RWPE2 (cell line): ENCODE data around the gene MTR.
A peak's percentile ranks its signal among the peaks of the same experiment; 100 is the strongest.

Experiments
- ATAC-seq: fragments of 200-7000 bp; cut with Tn5 transposase; 3 replicates; pipeline ENCODE4 v1.9.1; 2021; ENCODE audit warnings: low read depth
- DNase-seq: peaks from one replicate; pipeline ENCODE4 v3.0.0-alpha.2; 2020; ENCODE audit warnings: low spot score
- H3K27ac ChIP-seq: fragments of 450-650 bp; 2 replicates; pipeline ENCODE4 v1.5.1; 2017; ENCODE audit warnings: mild to moderate bottlenecking; ENCODE audit not compliant: poor library complexity, severe bottlenecking
- H3K27me3 ChIP-seq: fragments of 250-450 bp; sonication (Bioruptor Pico); 2 replicates; pipeline ENCODE4 v1.5.1; 2021; ENCODE audit warnings: mild to moderate bottlenecking, moderate library complexity; ENCODE audit not compliant: insufficient read depth, poor library complexity, severe bottlenecking
- H3K36me3 ChIP-seq: fragments of 250-450 bp; sonication (Bioruptor Pico); 2 replicates; pipeline ENCODE4 v1.5.1; 2020; ENCODE audit warnings: low read depth, mild to moderate bottlenecking, moderate library complexity
- H3K4me1 ChIP-seq: fragments of 250-450 bp; sonication (Bioruptor Pico); 2 replicates; pipeline ENCODE4 v1.5.1; 2021; ENCODE audit warnings: mild to moderate bottlenecking, moderate library complexity; ENCODE audit not compliant: insufficient read depth, poor library complexity, severe bottlenecking
- H3K4me3 ChIP-seq: fragments of 250-450 bp; sonication (Bioruptor Pico); 2 replicates; pipeline ENCODE4 v1.5.1; 2021; ENCODE audit warnings: mild to moderate bottlenecking, moderate library complexity; ENCODE audit not compliant: severe bottlenecking
- H3K9me3 ChIP-seq: fragments of 250-450 bp; sonication (Bioruptor Pico); 2 replicates; pipeline ENCODE4 v1.5.1; 2021; ENCODE audit warnings: mild to moderate bottlenecking, moderate library complexity; ENCODE audit not compliant: severe bottlenecking
- TF ChIP-seq, protein P1 (sequence below): fragments of 450-650 bp; IDR thresholded peaks from one replicate; pipeline ENCODE4 v1.5.1; 2017; ENCODE audit warnings: mild to moderate bottlenecking, moderate library complexity; ENCODE audit not compliant: poor library complexity, severe bottlenecking

The MTR gene

DNA sequence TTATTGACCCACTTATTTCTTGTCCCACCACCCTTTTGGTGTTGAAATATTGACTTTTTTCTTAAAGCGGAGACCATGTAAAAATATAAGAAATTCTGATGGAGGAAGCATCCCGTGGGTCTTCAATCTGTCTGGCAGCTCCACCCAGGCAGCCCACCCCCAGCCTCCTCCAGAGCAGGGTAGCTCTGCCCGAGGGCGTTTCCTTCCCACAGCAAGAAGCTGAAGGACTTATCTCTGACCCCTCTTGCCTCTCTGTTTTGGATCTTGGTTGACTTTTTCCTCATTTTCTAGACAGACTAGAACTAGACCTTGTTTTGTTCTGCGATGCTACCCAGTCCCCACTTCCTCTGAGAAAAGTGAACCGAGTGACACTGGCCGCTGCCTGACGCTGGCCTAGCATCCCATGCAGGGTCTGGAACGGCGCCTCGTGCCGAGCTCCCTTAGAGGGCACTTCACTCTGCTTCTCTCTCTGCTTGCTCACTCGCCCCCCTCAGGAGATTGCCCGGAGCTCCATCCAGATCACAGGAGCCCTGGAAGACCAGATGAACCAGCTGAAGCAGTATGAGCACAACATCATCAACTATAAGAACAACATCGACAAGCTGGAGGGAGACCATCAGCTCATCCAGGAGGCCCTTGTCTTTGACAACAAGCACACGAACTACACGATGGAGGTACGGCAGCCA, 40.4 kb upstream of the MTR start:
- Histone ChIP-seq H3K4me1 (no peaks in the 10 kb centered on the region), H3K27me3 (no peaks in the 10 kb centered on the region), H3K4me3 (no peak overlapping the region), H3K9me3 (no peaks in the 10 kb centered on the region), H3K36me3 (no peaks in the 10 kb centered on the region), H3K27ac (no peak overlapping the region)
- TF ChIP-seq, protein P1, sequence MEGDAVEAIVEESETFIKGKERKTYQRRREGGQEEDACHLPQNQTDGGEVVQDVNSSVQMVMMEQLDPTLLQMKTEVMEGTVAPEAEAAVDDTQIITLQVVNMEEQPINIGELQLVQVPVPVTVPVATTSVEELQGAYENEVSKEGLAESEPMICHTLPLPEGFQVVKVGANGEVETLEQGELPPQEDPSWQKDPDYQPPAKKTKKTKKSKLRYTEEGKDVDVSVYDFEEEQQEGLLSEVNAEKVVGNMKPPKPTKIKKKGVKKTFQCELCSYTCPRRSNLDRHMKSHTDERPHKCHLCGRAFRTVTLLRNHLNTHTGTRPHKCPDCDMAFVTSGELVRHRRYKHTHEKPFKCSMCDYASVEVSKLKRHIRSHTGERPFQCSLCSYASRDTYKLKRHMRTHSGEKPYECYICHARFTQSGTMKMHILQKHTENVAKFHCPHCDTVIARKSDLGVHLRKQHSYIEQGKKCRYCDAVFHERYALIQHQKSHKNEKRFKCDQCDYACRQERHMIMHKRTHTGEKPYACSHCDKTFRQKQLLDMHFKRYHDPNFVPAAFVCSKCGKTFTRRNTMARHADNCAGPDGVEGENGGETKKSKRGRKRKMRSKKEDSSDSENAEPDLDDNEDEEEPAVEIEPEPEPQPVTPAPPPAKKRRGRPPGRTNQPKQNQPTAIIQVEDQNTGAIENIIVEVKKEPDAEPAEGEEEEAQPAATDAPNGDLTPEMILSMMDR: no peak
- DNase-seq (no peak), ATAC-seq (no peak)

DNA sequence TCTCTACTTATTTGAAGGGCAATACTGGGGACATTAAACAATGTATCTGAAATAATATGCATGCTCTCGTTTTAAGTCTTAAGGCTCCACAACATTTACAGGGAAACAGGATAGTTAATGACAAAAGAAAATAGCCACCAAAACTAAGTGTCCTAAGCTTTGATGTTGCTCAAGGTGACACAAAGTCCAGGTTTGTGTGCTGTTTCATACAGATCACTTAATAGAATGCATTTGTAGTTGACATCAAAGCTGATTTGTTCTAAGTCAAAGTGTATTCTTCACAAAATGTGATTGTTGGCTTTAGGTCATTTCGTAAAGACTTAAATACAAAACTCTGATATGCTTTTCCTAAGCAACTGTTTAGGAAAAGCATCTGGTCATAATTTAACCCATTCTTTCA, 37.5 kb upstream of the MTR start:
- H3K4me3 ChIP-seq: no peak overlapping the region
- DNase-seq (no peak), ATAC-seq (no peak)
- H3K27me3 ChIP-seq: no peaks in the 10 kb centered on the region
- no peaks in the 10 kb centered on the region for H3K9me3 ChIP-seq
- no peaks in the 10 kb centered on the region for H3K4me1 ChIP-seq
- no peaks in the 10 kb centered on the region for H3K36me3 ChIP-seq
- no peak overlapping the region for H3K27ac ChIP-seq
- TF ChIP-seq, protein P1: no peak

DNA sequence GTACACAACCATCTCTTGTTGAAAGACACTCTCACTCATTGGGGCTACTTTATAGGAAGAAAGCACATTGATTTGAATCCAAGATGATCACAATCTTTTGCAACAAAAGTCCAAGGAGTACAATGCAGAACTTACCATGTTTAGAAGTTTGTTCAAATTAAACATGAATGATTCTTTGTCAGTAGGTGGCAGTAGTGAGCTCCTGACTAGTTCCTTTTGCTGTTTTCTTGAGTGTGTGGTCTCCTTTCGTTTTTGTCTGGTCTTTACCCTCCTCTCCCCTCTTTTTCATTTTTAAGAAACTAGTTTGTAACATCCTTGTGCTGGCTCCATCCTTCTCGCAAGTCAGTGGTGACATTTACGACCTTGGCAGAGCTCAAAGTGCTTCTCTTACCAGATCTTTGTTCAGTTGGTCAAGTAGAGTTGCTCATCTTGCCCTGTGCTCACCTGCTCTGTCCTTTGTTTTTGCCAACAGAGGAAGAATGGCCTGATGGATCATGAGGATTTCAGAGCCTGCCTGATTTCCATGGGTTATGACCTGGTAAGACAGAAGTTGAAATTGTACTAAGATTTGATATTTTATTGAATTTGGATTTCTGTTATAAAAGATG, 35.7 kb upstream of the MTR start:
- DNase-seq: no peak
- no peak overlapping the region for H3K4me3 ChIP-seq
- no peaks in the 10 kb centered on the region for H3K4me1 ChIP-seq
- TF ChIP-seq, protein P1: peak; percentile 55
- H3K27ac ChIP-seq: no peak overlapping the region
- no peaks in the 10 kb centered on the region for H3K27me3 ChIP-seq
- no peaks in the 10 kb centered on the region for H3K9me3 ChIP-seq
- no peak for ATAC-seq
- H3K36me3 ChIP-seq: no peaks in the 10 kb centered on the region

DNA sequence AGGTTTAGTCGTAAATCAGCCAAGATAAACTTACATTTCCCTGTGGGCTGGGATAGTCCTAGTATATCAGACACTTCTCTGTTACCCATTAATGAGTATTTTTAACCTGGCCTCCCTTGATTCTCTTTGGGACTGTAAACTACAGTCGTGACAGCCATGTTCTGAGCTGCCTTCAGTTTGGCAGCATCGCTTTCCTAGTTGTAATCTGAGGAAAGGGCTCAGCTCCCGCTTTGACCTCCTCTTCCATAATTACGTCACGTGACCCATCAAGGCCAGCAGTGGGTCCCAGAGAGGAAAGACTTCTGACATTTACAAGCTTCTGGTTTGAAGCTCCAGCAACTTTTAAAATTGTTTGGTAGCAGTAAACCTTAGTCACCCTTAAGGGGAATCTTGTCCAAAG, 34.6 kb upstream of the MTR start:
- TF ChIP-seq, protein P1: no peak
- H3K4me3 ChIP-seq: no peak overlapping the region
- no peak overlapping the region for H3K27ac ChIP-seq
- ATAC-seq (no peak), DNase-seq (no peak)
- no peaks in the 10 kb centered on the region for H3K36me3 ChIP-seq
- no peaks in the 10 kb centered on the region for H3K4me1 ChIP-seq
- no peaks in the 10 kb centered on the region for H3K27me3 ChIP-seq
- H3K9me3 ChIP-seq: no peaks in the 10 kb centered on the region

DNA sequence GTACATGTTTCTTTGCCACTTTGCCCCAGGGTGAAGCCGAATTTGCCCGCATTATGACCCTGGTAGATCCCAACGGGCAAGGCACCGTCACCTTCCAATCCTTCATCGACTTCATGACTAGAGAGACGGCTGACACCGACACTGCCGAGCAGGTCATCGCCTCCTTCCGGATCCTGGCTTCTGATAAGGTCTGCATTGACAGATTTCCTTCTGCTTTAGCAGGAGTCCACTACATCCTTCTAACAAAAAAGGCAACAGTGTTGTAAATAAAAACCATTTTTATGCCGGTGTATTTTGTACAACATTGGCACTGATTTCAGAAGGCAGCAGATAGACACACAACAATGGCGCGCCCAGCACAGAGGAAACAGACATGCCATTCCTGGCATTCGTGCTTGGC, 34.1 kb upstream of the MTR start:
- no peaks in the 10 kb centered on the region for H3K4me1 ChIP-seq
- no peaks in the 10 kb centered on the region for H3K27me3 ChIP-seq
- H3K4me3 ChIP-seq: no peak overlapping the region
- H3K27ac ChIP-seq: no peak overlapping the region
- ATAC-seq (no peak), DNase-seq (no peak)
- H3K9me3 ChIP-seq: no peaks in the 10 kb centered on the region
- H3K36me3 ChIP-seq: no peaks in the 10 kb centered on the region
- TF ChIP-seq, protein P1: no peak
